Measurements from ENCODE around the gene HOXB6. TPM values are rescaled to one million over a fixed set of nuclear protein-coding genes. Genes with fewer than 3 reads are reported as not detected.

The HOXB6 gene
- polyA plus RNA-seq, 1 donor: 1.8 TPM

GRCh38 chr17:48609033-48609432, 4.2 kb upstream of the HOXB6 start:
- DNase-seq: no peak

GRCh38 chr17:48608494-48608834, 3.7 kb upstream of the HOXB6 start:
- DNase-seq: no peak

- no peak for DNase-seq
Observed at GRCh38 chr17:48606892-48607614, 2.3 kb upstream of the HOXB6 start.

- DNase-seq: no peak
Observed at GRCh38 chr17:48605991-48606891, 1.5 kb upstream of the HOXB6 start.

- no peak for DNase-seq
Observed at GRCh38 chr17:48605409-48605919, 678 bp upstream of the HOXB6 start.

- no peak for DNase-seq
Observed at GRCh38 chr17:48603959-48604769, 622 bp downstream of the HOXB6 start.

GRCh38 chr17:48601539-48602425, 3.0 kb downstream of the HOXB6 start:
- no peak for DNase-seq

- DNase-seq: no peak
Observed at GRCh38 chr17:48601207-48601538, 3.6 kb downstream of the HOXB6 start.

- DNase-seq: no peak
Observed at GRCh38 chr17:48600244-48601098, 4.3 kb downstream of the HOXB6 start.

- DNase-seq: no peak
Observed at GRCh38 chr17:48599354-48599753, 5.4 kb downstream of the HOXB6 start.

GRCh38 chr17:48598736-48599135, 6.0 kb downstream of the HOXB6 start:
- no peak for DNase-seq

GRCh38 chr17:48597778-48598631, 6.8 kb downstream of the HOXB6 start:
- no peak for DNase-seq

- DNase-seq: no peak
Observed at GRCh38 chr17:48597528-48597777, 7.3 kb downstream of the HOXB6 start.

GRCh38 chr17:48596735-48597527, 7.9 kb downstream of the HOXB6 start:
- no peak for DNase-seq

GRCh38 chr17:48596000-48596734, 8.6 kb downstream of the HOXB6 start:
- DNase-seq: no peak

GRCh38 chr17:48595278-48595999, 9.3 kb downstream of the HOXB6 start:
- no peak for DNase-seq

- no peak for DNase-seq
Observed at GRCh38 chr17:48594538-48595277, 10.1 kb downstream of the HOXB6 start.

Measured in hindlimb muscle (tissue), 1 donor.